Muscle layer of colon (tissue), 2 donors: ENCODE data around the gene PLA2G6.

Experiments
- H3K27ac ChIP-seq: one replicate; pipeline ENCODE4 v1.7.0; 2013; ENCODE audit warnings: low read depth, mild to moderate bottlenecking, low read length, moderate library complexity
- H3K27me3 ChIP-seq, 2 donors: one replicate each; pipeline ENCODE4 v1.7.0; 2013; ENCODE audit warnings: low read length in 2 of 2, mild to moderate bottlenecking in 2 of 2; ENCODE audit not compliant: insufficient read depth in 2 of 2, control insufficient read depth in 1 of 2
- H3K36me3 ChIP-seq: one replicate; pipeline ENCODE4 v1.7.0; 2013; ENCODE audit warnings: mild to moderate bottlenecking, low read length; ENCODE audit not compliant: insufficient read depth
- H3K4me1 ChIP-seq: one replicate; pipeline ENCODE4 v1.7.0; 2013; ENCODE audit warnings: mild to moderate bottlenecking, low read length; ENCODE audit not compliant: insufficient read depth
- H3K4me3 ChIP-seq, 2 donors: one replicate each; pipeline ENCODE4 v1.7.0; 2013; ENCODE audit warnings: low read length in 2 of 2, low read depth in 1 of 2, mild to moderate bottlenecking in 1 of 2, moderate library complexity in 1 of 2
- H3K9ac ChIP-seq: one replicate; pipeline ENCODE4 v1.7.0; 2013; ENCODE audit warnings: low read length
- H3K9me3 ChIP-seq: one replicate; pipeline ENCODE4 v1.7.0; 2013; ENCODE audit warnings: mild to moderate bottlenecking, low read length
- donor health status: abdominal sarcoma.
- donor health status: Adenocarcinoma of cecum.

Gene PLA2G6

DNA sequence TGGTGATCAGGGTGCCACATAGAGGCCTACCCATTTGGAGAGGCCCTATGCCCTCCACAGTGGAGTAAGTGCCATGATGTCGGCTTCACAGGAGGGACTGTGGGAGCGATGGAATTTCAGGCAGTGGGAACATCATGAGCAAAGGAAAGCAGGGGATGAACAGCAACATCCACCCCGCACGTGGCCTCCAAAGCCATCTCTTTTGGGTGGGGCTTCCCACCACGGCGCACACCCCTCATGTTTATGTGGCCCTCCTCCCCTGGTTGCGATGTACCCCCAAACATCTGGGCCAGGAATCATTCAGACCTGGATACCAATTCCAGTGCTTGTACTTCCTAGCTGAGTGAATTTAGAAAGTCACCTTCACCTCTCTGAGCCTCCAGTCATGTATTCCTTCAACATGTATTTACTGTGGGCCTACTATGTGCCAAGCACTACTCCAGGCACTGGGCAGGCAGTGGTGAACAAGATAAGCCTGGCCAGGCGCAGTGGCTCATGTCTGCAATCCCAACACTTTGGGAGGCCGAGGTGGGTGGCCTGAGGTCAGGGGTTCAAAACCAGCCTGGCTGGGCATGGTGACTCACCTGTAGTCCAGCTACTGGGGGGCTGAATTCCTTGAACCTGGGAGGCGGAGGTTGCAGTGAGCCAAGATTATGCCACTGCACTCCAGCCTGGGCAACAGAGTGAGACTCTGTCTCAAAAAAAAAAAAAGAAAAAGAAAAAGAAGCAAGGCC is 18.4 kb upstream of the PLA2G6 start:
- H3K27ac ChIP-seq: no peak overlapping the region
- no peak overlapping the region for H3K9ac ChIP-seq

DNA sequence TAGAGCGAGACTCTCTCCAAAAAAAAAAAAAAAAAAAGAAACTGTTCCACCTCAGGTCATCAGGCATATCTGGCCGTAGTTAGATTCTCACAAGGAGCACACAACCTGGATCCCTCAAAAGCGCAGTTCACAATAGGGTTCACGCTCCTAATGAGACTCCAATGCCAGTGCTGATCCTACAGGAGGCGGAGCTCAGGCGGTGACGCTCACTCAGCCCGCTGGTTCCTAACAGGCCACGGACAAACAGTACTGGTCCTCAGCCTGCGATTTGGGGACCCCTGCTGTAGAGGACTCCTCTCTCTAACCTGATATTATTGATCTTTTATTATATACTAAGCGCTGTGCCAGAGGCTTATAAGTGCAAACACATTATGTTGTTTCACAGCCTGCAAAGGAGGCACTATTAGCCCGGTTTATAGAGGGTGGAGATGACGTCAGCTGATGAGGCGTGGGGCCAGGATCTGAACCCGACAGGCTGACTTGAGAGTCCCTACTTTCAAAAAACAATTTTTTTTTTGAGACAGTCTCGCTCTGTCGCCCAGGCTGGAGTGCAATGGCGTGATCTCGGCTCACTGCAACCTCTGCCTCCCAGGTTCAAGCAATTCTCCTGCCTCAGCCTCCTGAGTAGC is 15.3 kb upstream of the PLA2G6 start:
- no peak overlapping the region for H3K9ac ChIP-seq
- H3K9me3 ChIP-seq: no peaks in the 10 kb centered on the region
- H3K4me3 ChIP-seq: no peak overlapping the region
- H3K36me3 ChIP-seq: no peaks in the 10 kb centered on the region
- peaks cover 12% of the 10 kb centered on the region for H3K4me1 ChIP-seq
- no peaks in the 10 kb centered on the region for H3K27me3 ChIP-seq
- no peak overlapping the region for H3K27ac ChIP-seq

More for the DNA sequence above, 18.4 kb upstream of the PLA2G6 start:
- H3K4me3 ChIP-seq: no peak overlapping the region
- no peaks in the 10 kb centered on the region for H3K9me3 ChIP-seq
- no peaks in the 10 kb centered on the region for H3K27me3 ChIP-seq
- H3K4me1 ChIP-seq: peaks cover 27% of the 10 kb centered on the region
- H3K36me3 ChIP-seq: no peaks in the 10 kb centered on the region

- H3K27me3 ChIP-seq: no peaks in the 10 kb centered on the region
- no peaks in the 10 kb centered on the region for H3K36me3 ChIP-seq
- H3K9ac ChIP-seq: no peak overlapping the region
- H3K4me1 ChIP-seq: peaks cover 7% of the 10 kb centered on the region
- H3K4me3 ChIP-seq: no peak overlapping the region
- H3K9me3 ChIP-seq: no peaks in the 10 kb centered on the region
- no peak overlapping the region for H3K27ac ChIP-seq
These were observed 11.9 kb upstream of the PLA2G6 start for GRCh38 chr22:38193580-38193979.

DNA sequence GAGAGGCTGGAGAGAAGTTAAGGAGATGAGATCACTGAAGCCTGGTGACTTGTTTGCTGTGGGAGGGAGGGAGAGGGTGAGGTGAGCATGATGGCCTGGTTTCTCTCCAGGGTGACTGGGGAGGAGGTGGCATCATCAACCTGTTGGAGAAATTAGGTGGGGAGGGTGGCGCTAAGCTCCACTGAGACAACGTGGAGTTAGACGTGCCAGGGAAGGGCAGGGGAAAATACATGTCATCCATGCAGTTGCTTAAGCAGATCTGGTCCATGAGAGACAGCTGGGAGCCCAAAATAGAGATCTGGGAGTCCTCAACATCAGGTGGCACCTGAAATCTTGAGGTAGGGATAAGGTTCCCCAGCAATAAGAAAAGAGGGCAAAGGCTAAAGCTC is 10.8 kb upstream of the PLA2G6 start:
- Histone ChIP-seq H3K27me3 (no peaks in the 10 kb centered on the region), H3K9ac (no peak overlapping the region), H3K9me3 (no peaks in the 10 kb centered on the region), H3K4me3 (no peak overlapping the region), H3K27ac (no peak overlapping the region), H3K36me3 (no peaks in the 10 kb centered on the region), H3K4me1 (peaks cover 7% of the 10 kb centered on the region)

DNA sequence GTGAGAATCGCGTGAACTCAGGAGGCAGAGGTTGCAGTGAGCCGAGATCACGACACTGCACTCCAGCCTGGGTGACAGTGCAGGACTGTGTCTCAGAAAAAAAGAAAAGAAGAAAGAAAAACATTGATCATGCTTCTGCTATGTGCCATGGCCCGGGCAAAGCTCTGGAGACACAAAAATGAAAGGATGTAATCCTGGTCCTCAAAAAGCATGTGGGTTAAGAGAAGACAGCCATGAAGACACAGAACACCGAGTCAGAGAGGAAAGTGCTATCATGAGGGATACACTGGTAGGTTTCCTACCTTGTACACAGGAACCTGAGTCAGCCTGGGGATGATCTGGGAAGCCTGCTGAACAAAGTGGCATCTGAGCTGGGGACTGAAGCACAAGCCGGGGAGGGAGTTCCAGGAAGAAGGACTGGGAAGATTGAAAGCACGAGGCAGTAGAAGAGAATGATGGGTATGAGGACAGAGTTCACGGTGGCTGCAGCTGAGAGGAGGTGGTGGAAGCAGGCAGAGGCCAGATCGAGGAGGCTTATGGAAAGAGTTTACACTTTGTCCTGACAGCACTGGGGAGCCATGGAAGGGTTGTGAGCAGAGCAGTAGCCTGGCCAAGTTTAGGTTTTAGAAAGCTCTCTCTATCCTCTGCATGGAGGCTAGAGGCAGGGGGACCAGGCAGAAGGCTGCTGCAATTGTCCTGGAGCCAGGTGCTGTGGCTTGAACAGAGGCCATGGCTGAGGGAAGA is 10.3 kb upstream of the PLA2G6 start:
- Histone ChIP-seq H3K27me3 (no peaks in the 10 kb centered on the region), H3K27ac (no peak overlapping the region), H3K4me3 (no peak overlapping the region), H3K9ac (no peak overlapping the region), H3K4me1 (peaks cover 7% of the 10 kb centered on the region), H3K36me3 (no peaks in the 10 kb centered on the region), H3K9me3 (no peaks in the 10 kb centered on the region)

DNA sequence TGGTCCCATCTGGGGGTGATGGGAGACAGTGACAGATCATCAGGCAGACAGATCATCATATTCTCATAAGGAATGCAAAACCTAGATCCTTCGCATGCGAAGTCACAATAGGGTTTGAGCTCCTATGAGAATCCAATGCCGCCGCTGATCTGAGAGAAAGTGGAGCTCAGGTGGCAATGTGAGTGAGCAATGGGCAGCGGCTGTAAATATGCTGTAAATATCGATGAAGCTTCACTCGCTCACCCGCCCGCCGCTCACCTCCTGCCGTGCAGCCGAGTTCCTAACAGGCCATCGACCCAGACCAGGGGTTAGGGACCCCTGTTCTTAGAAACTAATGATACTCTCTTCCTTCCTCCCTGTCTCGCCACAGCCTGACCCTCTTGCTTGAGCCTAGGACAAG is 9.4 kb upstream of the PLA2G6 start:
- Histone ChIP-seq H3K36me3 (no peaks in the 10 kb centered on the region), H3K9ac (no peak overlapping the region), H3K27ac (no peak overlapping the region), H3K27me3 (no peaks in the 10 kb centered on the region), H3K4me1 (peaks cover 7% of the 10 kb centered on the region), H3K4me3 (no peak overlapping the region), H3K9me3 (no peaks in the 10 kb centered on the region)

DNA sequence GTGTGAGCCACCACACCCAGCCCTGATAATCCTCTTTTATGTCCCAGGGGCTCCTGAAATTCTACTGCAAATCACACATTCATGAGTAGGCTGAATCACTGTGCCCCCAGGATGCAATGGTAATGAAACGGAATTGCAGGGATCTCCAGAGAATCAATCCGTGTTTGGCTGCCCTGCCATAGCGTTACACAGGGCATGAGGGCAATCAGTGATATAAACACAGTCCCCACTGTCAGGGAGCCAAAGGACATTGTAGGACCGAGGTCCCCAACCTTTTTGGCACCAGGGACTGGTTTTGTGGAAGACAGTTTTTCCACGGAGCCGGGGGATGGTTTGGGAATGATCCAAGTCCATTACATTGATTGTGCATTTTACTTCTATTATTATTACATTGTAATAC is 9.0 kb upstream of the PLA2G6 start:
- Histone ChIP-seq H3K27me3 (no peaks in the 10 kb centered on the region), H3K9ac (no peak overlapping the region), H3K27ac (no peak overlapping the region), H3K36me3 (no peaks in the 10 kb centered on the region), H3K4me1 (peaks cover 7% of the 10 kb centered on the region), H3K4me3 (no peak overlapping the region), H3K9me3 (no peaks in the 10 kb centered on the region)

- no peaks in the 10 kb centered on the region for H3K36me3 ChIP-seq
- H3K4me1 ChIP-seq: no peaks in the 10 kb centered on the region
- H3K9me3 ChIP-seq: no peaks in the 10 kb centered on the region
- no peaks in the 10 kb centered on the region for H3K27me3 ChIP-seq
- no peak overlapping the region for H3K4me3 ChIP-seq
- H3K9ac ChIP-seq: no peak overlapping the region
- no peak overlapping the region for H3K27ac ChIP-seq
These were observed 7.5 kb upstream of the PLA2G6 start for GRCh38 chr22:38189104-38189503.

- Histone ChIP-seq H3K27me3 (no peaks in the 10 kb centered on the region), H3K4me1 (no peaks in the 10 kb centered on the region), H3K9ac (no peak overlapping the region), H3K36me3 (no peaks in the 10 kb centered on the region), H3K9me3 (no peaks in the 10 kb centered on the region), H3K4me3 (no peak overlapping the region), H3K27ac (no peak overlapping the region)
These were observed 6.0 kb upstream of the PLA2G6 start for GRCh38 chr22:38187413-38188212.

DNA sequence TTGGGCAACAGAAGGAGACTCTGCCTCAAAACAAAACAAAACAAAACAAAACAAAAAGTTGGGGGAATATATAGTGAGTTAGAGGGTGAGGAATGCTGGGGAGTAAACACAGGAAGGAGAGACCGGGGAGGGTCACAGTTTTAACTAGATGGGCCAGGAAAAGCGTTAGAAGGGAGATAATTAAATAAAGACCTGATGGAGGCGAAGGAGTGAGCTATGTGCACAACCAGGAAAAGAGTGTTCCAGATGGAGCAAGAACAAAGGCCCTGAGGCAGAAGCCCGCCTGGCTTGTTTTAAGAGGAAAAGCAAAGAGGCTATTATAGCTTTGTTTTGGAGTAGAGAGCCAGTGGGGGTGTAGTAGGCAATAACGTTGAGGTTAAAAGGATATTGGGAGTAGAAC is 4.8 kb upstream of the PLA2G6 start:
- H3K4me3 ChIP-seq: no peak overlapping the region
- H3K27ac ChIP-seq: no peak overlapping the region
- H3K27me3 ChIP-seq: no peaks in the 10 kb centered on the region
- peaks cover 3% of the 10 kb centered on the region for H3K4me1 ChIP-seq
- no peak overlapping the region for H3K9ac ChIP-seq
- H3K9me3 ChIP-seq: no peaks in the 10 kb centered on the region
- H3K36me3 ChIP-seq: no peaks in the 10 kb centered on the region

DNA sequence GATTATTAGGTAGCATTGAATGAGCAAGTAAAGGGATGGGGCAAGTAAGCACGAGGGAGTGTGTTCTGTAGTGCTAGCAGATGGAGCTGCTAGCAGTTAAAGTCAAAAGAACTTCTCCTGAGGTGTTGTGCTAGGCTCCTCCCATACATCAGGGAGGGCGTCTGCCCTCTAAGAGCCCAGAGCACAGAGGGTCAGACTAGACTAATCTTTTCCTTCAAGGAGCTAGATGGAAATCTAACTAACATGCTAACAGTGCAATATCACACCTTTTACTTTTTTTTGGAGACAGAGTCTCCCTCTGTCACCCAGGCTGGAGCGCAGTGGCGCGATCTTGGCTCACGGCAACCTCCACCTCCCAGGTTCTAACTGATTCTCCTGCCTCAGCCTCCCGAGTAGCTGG is 3.2 kb upstream of the PLA2G6 start:
- Histone ChIP-seq H3K9me3 (no peaks in the 10 kb centered on the region), H3K4me1 (peaks cover 18% of the 10 kb centered on the region), H3K36me3 (no peaks in the 10 kb centered on the region), H3K9ac (no peak overlapping the region), H3K27me3 (no peaks in the 10 kb centered on the region), H3K4me3 (no peak overlapping the region), H3K27ac (no peak overlapping the region)
